Measurements from ENCODE around the gene ESR1.

- TF ChIP-seq CTCF (IDR thresholded peaks at IDR 0.05) (no peak), POLR2A (IDR thresholded peaks at IDR 0.05) (no peak)
These were observed 314.4 kb downstream of the ESR1 start for GRCh38 chr6:152121910-152122309.
